Neural cell (in vitro differentiated cells): ENCODE measurements around the gene EPN1. TPM values are rescaled to one million over a fixed set of nuclear protein-coding genes. Genes with fewer than 3 reads are reported as not detected.
A peak's percentile ranks its signal among the peaks of the same experiment; 100 is the strongest.

Experiments used
- H2AFZ ChIP-seq: fragments of 200-600, 300-800 bp; sonication (generic), shearing (Covaris generic); 2 replicates; pipeline ENCODE4 v1.6.0; 2014; ENCODE audit warnings: low read depth, mild to moderate bottlenecking, antibody characterized with exemption, low read length, moderate library complexity
- H3F3A ChIP-seq: fragments of 200-600 bp; shearing (Covaris generic); 2 replicates; pipeline ENCODE4 v1.6.1; 2016; ENCODE audit warnings: mild to moderate bottlenecking, moderate library complexity, mixed read lengths, antibody characterized with exemption, low read length; ENCODE audit not compliant: insufficient read depth, poor library complexity, severe bottlenecking
- H3K27ac ChIP-seq: fragments of 200-600, 300-800 bp; sonication (generic), shearing (Covaris generic); 2 replicates; pipeline ENCODE4 v1.5.1; 2014; ENCODE audit warnings: mild to moderate bottlenecking, low read length, moderate library complexity
- H3K27me3 ChIP-seq: fragments of 300-800, 200-600 bp; sonication (generic), shearing (Covaris generic); 2 replicates; pipeline ENCODE4 v1.6.0; 2014; ENCODE audit warnings: mild to moderate bottlenecking, low read depth, low read length, moderate library complexity; ENCODE audit not compliant: insufficient read depth
- H3K36me3 ChIP-seq: fragments of 300-800, 200-600 bp; sonication (generic), shearing (Covaris generic); 2 replicates; pipeline ENCODE4 v1.5.1; 2014; ENCODE audit warnings: mild to moderate bottlenecking, antibody characterized with exemption, low read length, moderate library complexity; ENCODE audit not compliant: insufficient read depth
- H3K4me2 ChIP-seq: fragments of 300-800, 200-600 bp; sonication (generic), shearing (Covaris generic); 2 replicates; pipeline ENCODE4 v1.6.0; 2014; ENCODE audit warnings: mild to moderate bottlenecking, low read length
- H3K4me3 ChIP-seq: fragments of 300-800, 200-600 bp; sonication (generic), shearing (Covaris generic); 2 replicates; pipeline ENCODE4 v1.5.1; 2014; ENCODE audit warnings: mild to moderate bottlenecking, low read length, moderate library complexity
- H3K79me2 ChIP-seq: fragments of 200-600 bp; shearing (Covaris generic); replicated peaks from 2 replicates; pipeline ENCODE4 v1.6.0; 2014; ENCODE audit warnings: mild to moderate bottlenecking, low read length, moderate library complexity; ENCODE audit not compliant: insufficient read depth
- H3K9ac ChIP-seq: fragments of 300-800, 200-600 bp; sonication (generic), shearing (Covaris generic); 2 replicates; pipeline ENCODE4 v1.6.1; 2016; ENCODE audit warnings: mild to moderate bottlenecking, low read length, mixed read lengths
- H3K9me2 ChIP-seq: fragments of 200-600 bp; shearing (Covaris generic); 2 replicates; pipeline ENCODE4 v1.6.1; 2016; ENCODE audit warnings: mild to moderate bottlenecking, low read length, mixed read lengths; ENCODE audit not compliant: insufficient read depth
- H3K9me3 ChIP-seq: fragments of 200-600, 300-800 bp; sonication (generic), shearing (Covaris generic); 2 replicates; pipeline ENCODE4 v1.6.1; 2016; ENCODE audit warnings: mild to moderate bottlenecking, mixed run types, low read length, moderate library complexity, mixed read lengths
- H4K20me1 ChIP-seq: fragments of 200-600 bp; shearing (Covaris generic); 2 replicates; pipeline ENCODE4 v1.6.1; 2016; ENCODE audit warnings: mild to moderate bottlenecking, mixed run types; ENCODE audit not compliant: insufficient read depth
- CTCF ChIP-seq: fragments of 450-650 bp; IDR thresholded peaks from 2 replicates; pipeline ENCODE4 v1.5.1; 2014; ENCODE audit warnings: antibody characterized with exemption, mild to moderate bottlenecking, moderate library complexity; ENCODE audit not compliant: poor library complexity, severe bottlenecking
- EP300 ChIP-seq: fragments of 450-650 bp; conservative IDR thresholded peaks from 2 replicates; pipeline ENCODE4 v1.6.1; 2014; ENCODE audit warnings: antibody characterized with exemption, mild to moderate bottlenecking, moderate library complexity; ENCODE audit not compliant: poor library complexity, severe bottlenecking
- EZH2 ChIP-seq: fragments of 200-600, 300-800 bp; shearing (Covaris generic), sonication (generic); IDR thresholded peaks from 2 replicates; pipeline ENCODE4 v1.6.1; 2014; ENCODE audit warnings: antibody characterized with exemption, low read length, borderline replicate concordance, mild to moderate bottlenecking; ENCODE audit not compliant: insufficient read depth, poor library complexity, severe bottlenecking
- MXI1 ChIP-seq: fragments of 450-650 bp; conservative IDR thresholded peaks from 2 replicates; pipeline ENCODE4 v1.6.1; 2014; ENCODE audit warnings: antibody characterized with exemption, mild to moderate bottlenecking; ENCODE audit not compliant: poor library complexity, severe bottlenecking
- POLR2AphosphoS5 ChIP-seq: IDR thresholded peaks from 2 replicates; pipeline ENCODE4 v1.6.1; 2012
- RAD21 ChIP-seq: fragments of 450-650 bp; conservative IDR thresholded peaks from 2 replicates; pipeline ENCODE4 v1.6.1; 2014; ENCODE audit warnings: antibody characterized with exemption, mild to moderate bottlenecking, moderate library complexity
- REST ChIP-seq: IDR thresholded peaks from 2 replicates; pipeline ENCODE4 v1.6.1; 2012; ENCODE audit warnings: borderline replicate concordance
- SMC3 ChIP-seq: fragments of 450-650 bp; conservative IDR thresholded peaks from 2 replicates; pipeline ENCODE4 v1.6.1; 2014; ENCODE audit warnings: antibody characterized with exemption, mild to moderate bottlenecking, moderate library complexity; ENCODE audit not compliant: poor library complexity
- TAF1 ChIP-seq: IDR thresholded peaks from 2 replicates; pipeline ENCODE4 v1.6.1; 2012; ENCODE audit warnings: low read depth
- polyA plus RNA-seq: library from polyadenylated mRNA; depleted of rRNA; stranded (reverse); fragments of >200 nt; gene quantifications from 2 replicates; pipeline ENCODE4 v1.2.3, GENCODE V29; 2014

Gene EPN1
- polyA plus RNA-seq, 1 donor from 2014 or later: 21.0 TPM

- H3K4me2 ChIP-seq: peak overlapping the region; percentile 91
- H3F3A ChIP-seq: no peaks in the 10 kb centered on the region
- no peaks in the 10 kb centered on the region for H3K9me3 ChIP-seq
- peak overlapping the region; percentile 78 for H3K4me3 ChIP-seq
- no peak overlapping the region for H2AFZ ChIP-seq
- no peaks in the 10 kb centered on the region for H3K9me2 ChIP-seq
- peaks cover 32% of the 10 kb centered on the region for H3K79me2 ChIP-seq
- H3K36me3 ChIP-seq: no peaks in the 10 kb centered on the region
- TF ChIP-seq MXI1: no peak
- no peak for TF ChIP-seq SMC3
- TF ChIP-seq EZH2: no peak
- no peak for TF ChIP-seq CTCF
- TF ChIP-seq EP300: no peak
- TF ChIP-seq RAD21: no peak
- no peak for TF ChIP-seq POLR2AphosphoS5
- no peaks in the 10 kb centered on the region for H4K20me1 ChIP-seq
- H3K27me3 ChIP-seq: no peaks in the 10 kb centered on the region
- H3K27ac ChIP-seq: no peak overlapping the region
- peak overlapping the region; percentile 88 for H3K9ac ChIP-seq
Observed at GRCh38 chr19:55642153-55643002, 32.6 kb upstream of the EPN1 start.

- Histone ChIP-seq H3K9ac (peak within 1 kb of the TSS; percentile 88), H3F3A (no peaks in the 10 kb centered on the region), H3K27me3 (no peaks in the 10 kb centered on the region), H3K9me3 (no peaks in the 10 kb centered on the region), H2AFZ (no peak within 1 kb of the TSS), H3K79me2 (peaks cover 33% of the 10 kb centered on the region), H4K20me1 (no peaks in the 10 kb centered on the region), H3K4me2 (peak within 1 kb of the TSS; percentile 79), H3K4me3 (peak within 1 kb of the TSS; percentile 78), H3K9me2 (no peaks in the 10 kb centered on the region), H3K36me3 (no peaks in the 10 kb centered on the region), H3K27ac (peak within 1 kb of the TSS; percentile 51)
- peak; percentile 29 for TF ChIP-seq REST
- TF ChIP-seq MXI1: peak; percentile 49
- no peak for TF ChIP-seq TAF1
- peak; percentile 61 for TF ChIP-seq POLR2AphosphoS5
- TF ChIP-seq RAD21: no peak
Observed at GRCh38 chr19:55643003-55643886, 31.8 kb upstream of the EPN1 start, which contains the start of gene ZNF581. Gene ZNF581 (plus strand): TSS chr19:55643649. CDS start chr19:55644572, 923 bp downstream.
